HepG2 (cell line): ENCODE data around the gene CCDC88C.

Experiments used
- ATF3 ChIP-seq: sonication (generic); formaldehyde crosslinking; IDR thresholded peaks from 2 replicates; pipeline ENCODE4 v1.4.0; 2020; ENCODE audit warnings: missing genetic modification reagents
- PATZ1 ChIP-seq: sonication (generic); formaldehyde crosslinking; IDR thresholded peaks from 2 replicates; pipeline ENCODE4 v1.4.0; 2020; ENCODE audit warnings: missing genetic modification reagents
- ZNF543 ChIP-seq: sonication (generic); formaldehyde crosslinking; IDR thresholded peaks from 2 replicates; pipeline ENCODE4 v1.4.0; 2020; ENCODE audit warnings: mild to moderate bottlenecking, missing genetic modification reagents

GRCh38 chr14:91419044-91419397 is 1.4 kb upstream of the CCDC88C start:
- no peak for TF ChIP-seq ZNF543 (CRISPR knock-in tag)
- no peak for TF ChIP-seq PATZ1
- TF ChIP-seq ATF3: no peak
